Measurements from ENCODE around the gene NTRK1.

Gene NTRK1

GRCh38 chr1:156862997-156863599 is 2.4 kb downstream of the NTRK1 start:
- TF ChIP-seq BACH2 (CRISPR knock-in tag; IDR thresholded peaks at IDR 0.05; ENCODE audit: borderline replicate concordance): no peak
- no peak for TF ChIP-seq ZFP3 (CRISPR knock-in tag; IDR thresholded peaks at IDR 0.05)
- no peak for TF ChIP-seq TCF4 (CRISPR knock-in tag; IDR thresholded peaks at IDR 0.05; ENCODE audit: borderline replicate concordance)
- TF ChIP-seq ZNF565 (CRISPR knock-in tag; conservative IDR thresholded peaks at IDR 0.05; ENCODE audit: low read depth): no peak
- no peak for TF ChIP-seq POU6F1 (CRISPR knock-in tag; IDR thresholded peaks at IDR 0.05; ENCODE audit: borderline replicate concordance, low read depth)
- no peak for TF ChIP-seq TOX (CRISPR knock-in tag; IDR thresholded peaks at IDR 0.05; ENCODE audit: borderline replicate concordance)
- TF ChIP-seq PPARA (CRISPR knock-in tag; IDR thresholded peaks at IDR 0.05; ENCODE audit: borderline replicate concordance): no peak
- TF ChIP-seq TSHZ2 (CRISPR knock-in tag; IDR thresholded peaks at IDR 0.05): no peak
- TF ChIP-seq CREB5 (CRISPR knock-in tag; IDR thresholded peaks at IDR 0.05; ENCODE audit: low read depth): no peak
- TF ChIP-seq ESRRG (CRISPR knock-in tag; IDR thresholded peaks at IDR 0.05): no peak
- TF ChIP-seq SNAI2 (CRISPR knock-in tag; IDR thresholded peaks at IDR 0.05): no peak
- no peak for TF ChIP-seq ISL1 (CRISPR knock-in tag; IDR thresholded peaks at IDR 0.05)
- TF ChIP-seq ZNF8 (CRISPR knock-in tag; IDR thresholded peaks at IDR 0.05): no peak
- no peak for ATAC-seq

GRCh38 chr1:156863631-156864030 is 3.0 kb downstream of the NTRK1 start:
- ATAC-seq: no peak
- TF ChIP-seq ZFP30 (CRISPR knock-in tag; IDR thresholded peaks at IDR 0.05): no peak
- no peak for TF ChIP-seq TCF4 (CRISPR knock-in tag; IDR thresholded peaks at IDR 0.05; ENCODE audit: borderline replicate concordance)
- no peak for TF ChIP-seq ZNF8 (CRISPR knock-in tag; IDR thresholded peaks at IDR 0.05)
- TF ChIP-seq PATZ1 (CRISPR knock-in tag; IDR thresholded peaks at IDR 0.05; ENCODE audit: borderline replicate concordance): no peak
- TF ChIP-seq CSRNP3 (CRISPR knock-in tag; IDR thresholded peaks at IDR 0.05): no peak
- no peak for TF ChIP-seq ISL1 (CRISPR knock-in tag; IDR thresholded peaks at IDR 0.05)
- TF ChIP-seq ZNF70 (CRISPR knock-in tag; IDR thresholded peaks at IDR 0.05): no peak
- no peak for TF ChIP-seq ESRRG (CRISPR knock-in tag; IDR thresholded peaks at IDR 0.05)
- no peak for TF ChIP-seq POU6F1 (CRISPR knock-in tag; IDR thresholded peaks at IDR 0.05; ENCODE audit: borderline replicate concordance, low read depth)
- no peak for TF ChIP-seq ZC3H10 (CRISPR knock-in tag; IDR thresholded peaks at IDR 0.05)
- TF ChIP-seq PPARA (CRISPR knock-in tag; IDR thresholded peaks at IDR 0.05; ENCODE audit: borderline replicate concordance): no peak
- no peak for TF ChIP-seq ARNTL (CRISPR knock-in tag; IDR thresholded peaks at IDR 0.05; ENCODE audit: borderline replicate concordance, low read depth)
- TF ChIP-seq TSHZ2 (CRISPR knock-in tag; IDR thresholded peaks at IDR 0.05): no peak
- no peak for TF ChIP-seq SNAI2 (CRISPR knock-in tag; IDR thresholded peaks at IDR 0.05)
- no peak for TF ChIP-seq TOX (CRISPR knock-in tag; IDR thresholded peaks at IDR 0.05; ENCODE audit: borderline replicate concordance)
- TF ChIP-seq CSDC2 (CRISPR knock-in tag; IDR thresholded peaks at IDR 0.05): no peak
- TF ChIP-seq CREB5 (CRISPR knock-in tag; IDR thresholded peaks at IDR 0.05; ENCODE audit: low read depth): no peak
- TF ChIP-seq RARB (CRISPR knock-in tag; IDR thresholded peaks at IDR 0.05): no peak
- TF ChIP-seq GLIS3 (CRISPR knock-in tag; IDR thresholded peaks at IDR 0.05): no peak

All from SK-N-SH treated with all-trans-retinoic acid at 6 μM for 48 hours (cell line).